Measurements from ENCODE around the gene CXCL14.
"Not testable (repeated sequence)": the region's sequence is repeated elsewhere in the genome, so short reads cannot be mapped to it uniquely, and the experiment has no call there.

Gene CXCL14

GRCh38 chr5:135543485-135544304, 35.1 kb downstream of the CXCL14 start:
- Mint-ChIP-seq H3K27ac (no peak overlapping the region), H3K9me3 (no peaks in the 10 kb centered on the region), H3K27me3 (peaks cover 96% of the 10 kb centered on the region), H3K4me1 (peaks cover 22% of the 10 kb centered on the region), H3K4me3 (peak overlapping the region; percentile 83 to 86)
- DNase-seq (no peak), ATAC-seq (peak; percentile 7)

- no peak for DNase-seq
- no peak for ATAC-seq
- peaks cover 22% of the 10 kb centered on the region for H3K4me1 Mint-ChIP-seq
- H3K4me3 Mint-ChIP-seq: peak overlapping the region; percentile 83 to 86
- no peaks in the 10 kb centered on the region for H3K9me3 Mint-ChIP-seq
- peaks cover 96% of the 10 kb centered on the region for H3K27me3 Mint-ChIP-seq
- no peak overlapping the region for H3K27ac Mint-ChIP-seq
Measured at GRCh38 chr5:135543001-135543484, 35.7 kb downstream of the CXCL14 start.

GRCh38 chr5:135541807-135542502, 36.8 kb downstream of the CXCL14 start:
- Mint-ChIP-seq H3K4me1 (peaks cover 22% of the 10 kb centered on the region), H3K9me3 (no peaks in the 10 kb centered on the region), H3K4me3 (no peak overlapping the region), H3K27ac (no peak overlapping the region), H3K27me3 (peaks cover 96% of the 10 kb centered on the region)
- DNase-seq (no peak), ATAC-seq (no peak)

GRCh38 chr5:135539430-135540005, 39.3 kb downstream of the CXCL14 start:
- no peak for DNase-seq
- peak; percentile 11 for ATAC-seq
- Mint-ChIP-seq H3K4me1 (peaks cover 31% of the 10 kb centered on the region), H3K27ac (no peak overlapping the region), H3K9me3 (no peaks in the 10 kb centered on the region), H3K4me3 (no peak overlapping the region), H3K27me3 (peaks cover 96% of the 10 kb centered on the region)

- H3K4me3 Mint-ChIP-seq: no peak overlapping the region
- DNase-seq (no peak), ATAC-seq (no peak)
- H3K27me3 Mint-ChIP-seq: peaks cover 97% of the 10 kb centered on the region
- H3K4me1 Mint-ChIP-seq: peaks cover 25% of the 10 kb centered on the region
- H3K9me3 Mint-ChIP-seq: no peaks in the 10 kb centered on the region
- H3K27ac Mint-ChIP-seq: no peak overlapping the region
Measured at GRCh38 chr5:135538261-135538660, 40.5 kb downstream of the CXCL14 start.

- ATAC-seq: no peak
- H3K4me1 Mint-ChIP-seq: peaks cover 20% of the 10 kb centered on the region
- H3K9me3 Mint-ChIP-seq: no peaks in the 10 kb centered on the region
- no peak for DNase-seq
- no peak overlapping the region for H3K27ac Mint-ChIP-seq
- peaks cover 97% of the 10 kb centered on the region for H3K27me3 Mint-ChIP-seq
- no peak overlapping the region for H3K4me3 Mint-ChIP-seq
Measured at GRCh38 chr5:135537745-135538144, 41.0 kb downstream of the CXCL14 start.

GRCh38 chr5:135537271-135537670, 41.5 kb downstream of the CXCL14 start:
- H3K9me3 Mint-ChIP-seq: no peaks in the 10 kb centered on the region

GRCh38 chr5:135535820-135536801, 42.7 kb downstream of the CXCL14 start, which contains the start of gene NEUROG1:
Gene NEUROG1 (minus strand): TSS chr5:135535964. CDS start chr5:135535690, 274 bp downstream.
- Mint-ChIP-seq H3K9me3 (no peaks in the 10 kb centered on the region), H3K4me1 (peaks cover 20% of the 10 kb centered on the region), H3K27ac (no peak within 1 kb of the TSS), H3K4me3 (peak within 1 kb of the TSS; percentile 41 to 51), H3K27me3 (peaks cover 95% of the 10 kb centered on the region)
- no peak for ATAC-seq
- no peak for DNase-seq

More at GRCh38 chr5:135537271-135537670, 41.5 kb downstream of the CXCL14 start:
- ATAC-seq (no peak), DNase-seq (no peak)
- H3K4me3 Mint-ChIP-seq: no peak overlapping the region
- peaks cover 20% of the 10 kb centered on the region for H3K4me1 Mint-ChIP-seq
- no peak overlapping the region for H3K27ac Mint-ChIP-seq
- H3K27me3 Mint-ChIP-seq: peaks cover 99% of the 10 kb centered on the region

- DNase-seq (no peak), ATAC-seq (no peak)
- H3K4me3 Mint-ChIP-seq: peak overlapping the region in 1 of 2 donors; percentile 24
- H3K27me3 Mint-ChIP-seq: peaks cover 95% of the 10 kb centered on the region
- no peak overlapping the region for H3K27ac Mint-ChIP-seq
- H3K9me3 Mint-ChIP-seq: no peaks in the 10 kb centered on the region
- peaks cover 20% of the 10 kb centered on the region for H3K4me1 Mint-ChIP-seq
Measured at GRCh38 chr5:135535420-135535819, 43.4 kb downstream of the CXCL14 start.

GRCh38 chr5:135534609-135535419, 44.0 kb downstream of the CXCL14 start:
- Mint-ChIP-seq H3K4me3 (peak overlapping the region; percentile 24 to 51), H3K27ac (no peak overlapping the region), H3K4me1 (peaks cover 20% of the 10 kb centered on the region), H3K9me3 (no peaks in the 10 kb centered on the region), H3K27me3 (peaks cover 95% of the 10 kb centered on the region)
- no peak for ATAC-seq
- DNase-seq: no peak

- Mint-ChIP-seq H3K27me3 (peaks cover 88% of the 10 kb centered on the region), H3K4me1 (peaks cover 20% of the 10 kb centered on the region), H3K9me3 (no peaks in the 10 kb centered on the region), H3K27ac (no peak overlapping the region), H3K4me3 (no peak overlapping the region)
- no peak for ATAC-seq
- DNase-seq: no peak
Measured at GRCh38 chr5:135533794-135534193, 45.0 kb downstream of the CXCL14 start.

GRCh38 chr5:135533334-135533733, 45.5 kb downstream of the CXCL14 start:
- H3K9me3 Mint-ChIP-seq: no peaks in the 10 kb centered on the region
- no peak for DNase-seq
- H3K4me1 Mint-ChIP-seq: peaks cover 20% of the 10 kb centered on the region
- H3K27me3 Mint-ChIP-seq: peaks cover 84% of the 10 kb centered on the region
- no peak overlapping the region for H3K27ac Mint-ChIP-seq
- ATAC-seq: peak; percentile 33
- H3K4me3 Mint-ChIP-seq: no peak overlapping the region

GRCh38 chr5:135529576-135529975, 49.2 kb downstream of the CXCL14 start:
- not testable (repeated sequence) for H3K27ac Mint-ChIP-seq, ATAC-seq
- H3K27me3 Mint-ChIP-seq: peaks cover 81% of the 10 kb centered on the region

GRCh38 chr5:135526924-135527323, 51.9 kb downstream of the CXCL14 start:
- Mint-ChIP-seq H3K27ac (no peak overlapping the region), H3K4me1 (no peaks in the 10 kb centered on the region), H3K9me3 (peaks cover 0 to 11% of the 10 kb centered on the region in 2 donors), H3K4me3 (no peak overlapping the region), H3K27me3 (peaks cover 76% of the 10 kb centered on the region)
- ATAC-seq: no peak
- DNase-seq: no peak

More at GRCh38 chr5:135529576-135529975, 49.2 kb downstream of the CXCL14 start:
- DNase-seq, H3K4me1 Mint-ChIP-seq, H3K4me3 Mint-ChIP-seq, H3K9me3 Mint-ChIP-seq: not testable (repeated sequence)

Measured in stimulated activated naive CD8-positive, alpha-beta T cell treated with anti-CD3 and anti-CD28 coated beads, Interleukin-15, amount 100 ng/mL, for 72 hours (primary cell).